ENCODE results near the gene NUAK2.

DNA sequence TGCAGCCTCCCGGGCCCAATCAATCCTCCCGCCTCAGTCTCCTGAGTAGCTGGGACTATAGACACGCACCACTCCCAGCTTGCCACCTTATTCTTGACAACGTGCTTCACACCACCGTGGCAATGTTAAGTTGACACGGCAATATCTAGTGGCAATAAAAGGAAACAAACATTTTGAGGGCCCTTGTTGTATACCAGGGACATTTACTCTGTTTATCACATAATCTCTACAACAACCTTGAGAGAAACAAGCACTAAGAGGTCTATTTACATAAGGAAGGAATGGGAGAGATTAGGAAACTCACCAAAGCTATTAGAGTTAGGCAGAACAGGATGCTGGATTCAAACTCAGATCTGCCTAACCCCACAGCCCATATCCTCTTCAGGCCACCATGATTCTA, 32.1 kb upstream of the NUAK2 start:
- TF ChIP-seq, protein P1, sequence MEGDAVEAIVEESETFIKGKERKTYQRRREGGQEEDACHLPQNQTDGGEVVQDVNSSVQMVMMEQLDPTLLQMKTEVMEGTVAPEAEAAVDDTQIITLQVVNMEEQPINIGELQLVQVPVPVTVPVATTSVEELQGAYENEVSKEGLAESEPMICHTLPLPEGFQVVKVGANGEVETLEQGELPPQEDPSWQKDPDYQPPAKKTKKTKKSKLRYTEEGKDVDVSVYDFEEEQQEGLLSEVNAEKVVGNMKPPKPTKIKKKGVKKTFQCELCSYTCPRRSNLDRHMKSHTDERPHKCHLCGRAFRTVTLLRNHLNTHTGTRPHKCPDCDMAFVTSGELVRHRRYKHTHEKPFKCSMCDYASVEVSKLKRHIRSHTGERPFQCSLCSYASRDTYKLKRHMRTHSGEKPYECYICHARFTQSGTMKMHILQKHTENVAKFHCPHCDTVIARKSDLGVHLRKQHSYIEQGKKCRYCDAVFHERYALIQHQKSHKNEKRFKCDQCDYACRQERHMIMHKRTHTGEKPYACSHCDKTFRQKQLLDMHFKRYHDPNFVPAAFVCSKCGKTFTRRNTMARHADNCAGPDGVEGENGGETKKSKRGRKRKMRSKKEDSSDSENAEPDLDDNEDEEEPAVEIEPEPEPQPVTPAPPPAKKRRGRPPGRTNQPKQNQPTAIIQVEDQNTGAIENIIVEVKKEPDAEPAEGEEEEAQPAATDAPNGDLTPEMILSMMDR (conservative IDR thresholded peaks at IDR 0.05; ENCODE audit: low read length), result no peak
- no peak for TF ChIP-seq EZH2phosphoT487 (IDR thresholded peaks at IDR 0.05; ENCODE audit: borderline replicate concordance, low read depth, low read length)

Measured in OCI-LY7 (cell line).